ENCODE results near the gene GPRC5C.

GPRC5C gene

DNA sequence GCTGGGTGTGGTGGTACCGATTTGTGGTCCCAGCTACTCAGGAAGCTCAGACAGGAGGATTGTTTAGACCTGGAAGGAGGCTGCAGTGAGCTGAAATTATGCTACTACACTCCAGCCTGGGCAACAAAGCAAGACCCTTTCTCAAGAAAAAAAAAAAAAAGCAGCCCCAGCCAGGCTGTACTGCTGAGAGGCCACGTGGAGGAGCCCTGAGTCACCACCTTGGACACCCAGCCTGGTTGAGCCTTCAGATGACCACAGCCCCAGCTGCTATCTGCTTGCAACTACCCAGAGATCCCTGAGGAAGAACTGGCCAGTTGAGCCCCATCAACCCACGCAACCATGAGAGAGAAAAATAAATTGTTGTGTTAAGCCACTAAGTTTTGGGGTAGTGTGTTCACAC, 23.6 kb upstream of the GPRC5C start:
- no peak for DNase-seq

GRCh38 chr17:74408815-74409214, 23.1 kb upstream of the GPRC5C start:
- DNase-seq, result no peak

DNA sequence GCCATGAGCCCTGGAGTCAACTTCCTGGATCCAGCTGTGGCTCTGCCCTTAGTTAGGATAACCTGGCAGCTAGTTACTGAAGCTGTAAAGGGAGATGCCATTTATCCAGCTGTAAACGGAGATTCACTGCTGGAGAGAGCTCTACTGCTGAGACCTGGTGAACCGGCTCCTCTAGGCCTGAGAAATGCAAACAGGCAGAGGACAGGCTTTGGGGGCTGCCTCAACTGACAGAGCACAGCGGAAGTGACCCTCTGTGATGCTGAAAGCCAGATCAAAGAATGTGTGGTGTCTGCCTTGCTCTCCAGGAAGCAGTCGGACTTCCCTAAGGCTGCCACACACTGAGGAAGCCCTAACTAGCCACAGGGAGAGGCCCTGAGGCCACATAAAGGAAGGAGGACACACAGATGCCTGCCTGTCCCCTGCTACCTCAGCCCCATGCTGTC, 21.9 kb upstream of the GPRC5C start:
- DNase-seq, result no peak

- DNase-seq, result no peak
Observed at GRCh38 chr17:74412581-74412980, 19.3 kb upstream of the GPRC5C start.

GRCh38 chr17:74413491-74413890, 18.4 kb upstream of the GPRC5C start:
- no peak for DNase-seq

DNA sequence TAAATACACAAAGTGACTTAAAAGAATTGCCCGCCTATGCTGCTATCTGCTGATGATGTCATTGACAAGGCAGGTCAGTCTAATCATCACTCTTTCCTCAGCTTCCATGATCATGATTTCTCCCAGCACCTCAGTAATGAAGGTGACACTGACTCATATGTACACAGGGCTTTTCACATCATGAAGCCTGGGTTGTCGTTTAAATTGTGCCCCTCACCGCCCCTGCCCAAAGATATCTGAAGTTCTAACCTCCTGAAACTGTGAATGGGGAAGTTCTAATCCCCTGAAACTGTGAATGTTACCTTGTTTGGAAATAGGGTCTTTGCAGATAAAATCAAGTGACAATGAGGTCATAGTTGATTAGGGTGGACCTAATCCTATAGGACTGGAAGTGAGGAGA, 17.4 kb upstream of the GPRC5C start:
- no peak for DNase-seq

DNA sequence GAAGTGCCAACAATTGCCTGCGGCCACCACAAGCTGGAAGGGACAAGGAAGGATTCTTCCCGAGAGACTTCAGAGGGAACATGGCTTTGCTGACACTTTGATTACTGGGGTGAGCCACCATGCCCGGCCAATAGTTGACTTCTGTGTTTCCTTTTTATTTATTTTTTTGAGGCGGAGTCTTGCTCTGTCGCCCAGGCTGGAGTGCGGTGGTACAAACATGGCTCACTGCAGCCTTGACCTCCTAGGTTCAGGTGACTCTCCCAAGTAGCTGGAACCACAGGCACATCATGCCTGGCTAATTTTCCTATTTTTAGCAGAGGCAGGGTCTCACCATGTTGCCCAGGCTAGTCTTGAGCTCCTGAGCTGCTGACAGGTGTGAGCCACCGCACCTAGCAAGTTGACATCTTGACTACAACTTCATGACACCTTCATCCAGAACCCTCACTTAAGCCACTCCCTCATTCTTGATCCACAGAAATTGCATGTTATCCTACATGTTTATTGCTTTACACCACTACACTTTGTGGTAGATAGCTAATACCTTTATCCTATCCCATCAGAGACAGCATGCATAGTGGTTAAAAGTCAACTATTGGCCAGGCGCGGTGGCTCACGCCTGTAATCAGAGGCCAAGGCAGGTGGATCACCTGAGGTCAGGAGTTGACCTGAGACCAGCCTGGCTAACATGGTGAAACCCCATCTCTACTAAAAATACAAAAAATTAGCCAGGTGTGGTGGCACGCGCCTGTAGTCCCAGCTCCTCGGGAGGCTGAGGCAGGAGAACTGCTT, 16.1 kb upstream of the GPRC5C start:
- DNase-seq, result no peak

DNA sequence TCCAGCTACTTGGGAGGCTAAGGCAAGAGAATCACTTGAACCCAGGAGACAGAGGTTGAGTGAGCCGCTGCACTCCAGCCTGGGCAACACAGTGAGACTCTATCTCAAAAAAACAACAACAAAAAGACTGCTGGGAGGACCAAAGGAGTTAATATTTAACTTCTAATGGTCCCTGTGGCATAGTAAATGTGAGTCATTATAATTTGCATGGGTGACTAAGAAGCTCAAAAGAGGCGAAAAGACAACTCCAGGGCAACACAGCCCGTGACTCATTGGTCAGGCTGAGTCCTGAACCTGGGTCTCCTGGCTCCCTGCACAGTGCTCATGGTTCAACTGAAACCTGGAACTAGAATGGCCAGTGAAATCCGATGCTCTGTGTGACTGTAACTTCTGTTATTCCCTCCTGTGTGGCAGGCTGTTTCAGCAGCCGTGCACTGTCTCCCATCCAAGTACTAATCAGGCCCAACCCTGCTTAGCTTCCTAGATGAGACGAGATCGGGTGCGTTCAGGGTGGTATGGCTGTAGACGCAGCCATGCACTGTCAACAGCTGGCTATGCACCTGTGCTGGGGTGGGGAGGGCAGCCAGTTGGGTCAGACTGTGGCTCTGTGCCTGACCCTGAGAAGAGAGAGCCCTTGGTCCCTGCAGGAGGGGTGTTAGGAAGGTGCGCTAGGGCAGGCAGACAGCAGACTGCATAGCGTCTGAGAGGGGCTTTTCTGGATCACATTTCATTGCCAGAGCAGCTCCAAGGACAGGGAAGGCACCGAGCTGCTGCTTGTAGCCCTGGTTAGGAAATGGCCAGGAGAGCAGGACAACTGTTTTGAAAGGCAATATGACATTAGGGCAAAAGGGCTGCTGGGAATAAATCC, 14.5 kb upstream of the GPRC5C start:
- DNase-seq, result no peak

- no peak for DNase-seq
Observed at GRCh38 chr17:74419928-74420411, 11.9 kb upstream of the GPRC5C start.

- DNase-seq, result no peak
Observed at GRCh38 chr17:74424117-74424516, 7.8 kb upstream of the GPRC5C start.

GRCh38 chr17:74424657-74425056, 7.2 kb upstream of the GPRC5C start:
- no peak for DNase-seq

- DNase-seq, result no peak
Observed at GRCh38 chr17:74426551-74427047, 5.3 kb upstream of the GPRC5C start.

DNA sequence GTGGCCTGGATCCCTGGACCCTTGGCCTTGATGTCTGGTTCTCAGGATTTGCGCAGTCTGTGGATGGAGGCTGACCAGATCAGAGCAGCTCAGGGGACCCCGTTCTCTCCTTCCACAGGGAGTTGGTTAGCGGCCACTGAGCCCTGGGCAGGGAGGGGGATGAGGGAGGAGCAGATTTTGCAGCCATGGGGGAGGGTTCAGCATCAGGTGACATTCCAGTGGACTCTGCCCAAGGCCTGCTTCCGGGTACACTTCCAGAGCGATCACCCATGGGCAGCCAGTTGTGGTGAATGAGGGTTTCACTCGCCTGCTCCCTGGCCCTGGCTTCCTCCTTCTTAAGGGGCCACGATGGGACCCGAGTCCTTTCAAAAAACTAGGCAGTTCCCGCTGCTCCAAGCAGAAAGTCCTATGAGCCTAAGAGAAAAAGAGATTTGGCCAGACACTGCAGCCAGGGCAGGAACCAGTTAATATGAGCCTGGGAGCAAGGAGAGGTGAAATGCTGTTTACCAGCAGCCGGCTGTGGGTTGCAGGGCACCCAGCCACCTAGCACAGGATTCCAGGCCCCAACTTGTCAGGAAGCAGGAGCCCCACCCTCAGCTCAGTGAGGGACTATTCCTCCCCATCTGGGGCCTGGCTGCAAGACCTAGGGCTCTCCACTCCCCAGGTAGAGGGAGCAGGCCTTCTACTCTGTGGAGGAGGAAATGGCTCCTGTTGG, 4.7 kb upstream of the GPRC5C start:
- no peak for DNase-seq

DNA sequence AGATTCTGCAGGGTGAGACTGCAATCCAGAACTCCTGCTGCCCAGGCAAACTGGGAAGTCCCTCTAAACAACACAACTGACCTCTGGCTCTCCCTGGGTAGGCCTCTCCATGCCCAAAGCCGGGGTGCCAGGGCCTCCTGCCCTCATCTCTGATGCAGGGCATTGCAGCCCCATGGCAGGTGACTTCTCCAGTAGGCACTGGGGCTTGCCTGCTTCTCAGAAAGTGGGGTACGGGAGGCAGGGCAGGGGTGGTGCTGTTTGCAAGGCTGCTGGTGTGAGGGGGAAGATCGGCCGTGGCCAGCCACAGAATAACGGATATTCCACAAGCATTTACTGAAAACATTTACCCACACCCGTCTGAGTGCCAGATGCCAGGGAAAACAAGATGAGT, 4.1 kb upstream of the GPRC5C start:
- DNase-seq, result no peak

GRCh38 chr17:74429604-74430384, 2.1 kb upstream of the GPRC5C start:
- no peak for DNase-seq

- DNase-seq, result no peak
Observed at GRCh38 chr17:74430385-74430705, 1.5 kb upstream of the GPRC5C start.

DNA sequence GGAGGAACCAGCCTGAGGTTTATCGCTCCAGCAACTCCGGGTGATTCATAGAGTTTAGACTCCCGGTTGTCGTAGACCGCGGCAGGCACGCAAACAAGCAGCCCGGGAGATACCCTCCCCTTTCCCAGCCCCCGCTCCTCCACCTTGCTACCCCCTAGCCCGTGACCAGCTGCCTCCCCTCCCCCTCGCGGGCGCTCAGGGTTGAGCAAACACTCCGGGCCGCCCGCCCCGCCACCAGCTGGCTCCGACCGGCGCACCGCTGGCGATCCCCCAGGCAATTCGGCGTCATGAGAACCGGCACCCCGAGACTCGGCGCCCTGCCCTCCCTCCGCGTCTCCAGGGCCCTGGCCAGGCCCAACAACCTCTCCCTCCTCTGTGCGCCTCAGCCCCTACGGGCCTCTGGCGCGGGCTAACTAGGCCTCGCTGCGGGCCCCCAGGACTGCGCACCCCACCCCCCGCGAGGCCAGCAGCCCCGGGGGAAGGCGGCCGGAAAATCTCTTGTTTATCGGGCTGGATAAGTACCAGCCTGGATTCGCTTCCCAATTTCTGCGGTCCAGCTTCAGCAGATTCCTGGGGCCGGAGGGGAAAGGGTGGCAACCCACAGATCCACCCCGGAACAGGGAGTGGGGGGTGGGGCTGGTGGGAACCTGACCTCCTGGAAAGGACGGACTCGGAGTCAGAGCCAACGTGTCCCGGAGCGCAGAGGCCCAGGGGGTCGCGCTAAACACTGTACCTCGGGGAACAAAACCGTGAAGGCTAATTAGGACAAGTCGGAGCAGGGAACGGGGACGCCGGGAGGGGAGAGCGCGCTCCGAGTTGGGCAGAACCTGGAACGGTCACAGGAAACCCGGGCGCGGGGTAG, 951 bp upstream of the GPRC5C start:
- DNase-seq, result no peak

GRCh38 chr17:74432424-74432690, 469 bp downstream of the GPRC5C start:
- no peak for DNase-seq

- no peak for DNase-seq
Observed at GRCh38 chr17:74432766-74433391, 991 bp downstream of the GPRC5C start.

DNA sequence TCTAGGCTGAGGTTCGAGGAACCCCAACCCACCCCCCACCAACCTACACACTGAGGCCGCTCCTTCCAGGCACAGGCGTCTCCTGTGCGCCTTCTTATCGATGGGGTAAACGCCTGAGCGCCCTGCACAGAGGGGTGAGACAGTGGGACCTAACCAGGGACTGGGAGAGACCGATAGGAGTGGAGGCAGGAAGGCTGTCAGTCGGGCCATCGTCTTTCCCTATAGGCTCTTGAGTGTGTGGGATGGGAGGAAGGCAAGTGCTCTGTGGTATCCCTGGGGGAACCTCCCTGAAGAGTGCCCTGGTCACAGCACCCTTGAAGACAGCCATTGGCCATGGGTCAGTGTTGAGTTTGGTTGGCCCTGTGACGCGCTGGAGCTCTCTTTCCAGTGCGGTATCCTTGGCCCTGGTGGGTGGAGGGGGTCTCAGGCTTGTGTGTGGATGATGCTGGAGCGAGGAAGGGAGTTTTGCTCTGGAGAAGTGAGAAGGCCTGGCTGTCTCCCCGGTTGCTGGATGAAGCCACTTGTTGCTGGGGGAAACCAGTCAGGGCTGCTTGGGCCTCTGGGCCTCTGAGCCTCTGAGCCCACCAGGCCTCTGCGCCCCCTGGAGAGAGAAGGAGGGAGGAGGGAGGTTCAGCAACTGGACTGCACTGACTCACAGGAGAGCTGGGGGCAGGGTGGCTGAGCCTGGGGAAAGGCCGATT, 1.7 kb downstream of the GPRC5C start:
- no peak for DNase-seq

Data from CD4-positive, alpha-beta T cell treated with Interleukin-6 for 4 hours (primary cell).